ENCODE data around the gene ZFP37.
"Not testable (repeated sequence)": the region's sequence is repeated elsewhere in the genome, so short reads cannot be mapped to it uniquely, and the experiment has no call there.

GRCh38 chr9:113059581-113060284 is 3.2 kb upstream of the ZFP37 start:
- TF ChIP-seq POLR2A, CTCF (IDR thresholded peaks at IDR 0.05): not testable (repeated sequence)

Measured in gastroesophageal sphincter (tissue), 3 donors.